ENCODE measurements around the gene BCAS3. TPM values are rescaled to one million over a fixed set of nuclear protein-coding genes. Genes with fewer than 3 reads are reported as not detected.

Gene BCAS3
- total RNA-seq, 2 experiments from 2014 or later, result 13.4 to 14.5 TPM

DNA sequence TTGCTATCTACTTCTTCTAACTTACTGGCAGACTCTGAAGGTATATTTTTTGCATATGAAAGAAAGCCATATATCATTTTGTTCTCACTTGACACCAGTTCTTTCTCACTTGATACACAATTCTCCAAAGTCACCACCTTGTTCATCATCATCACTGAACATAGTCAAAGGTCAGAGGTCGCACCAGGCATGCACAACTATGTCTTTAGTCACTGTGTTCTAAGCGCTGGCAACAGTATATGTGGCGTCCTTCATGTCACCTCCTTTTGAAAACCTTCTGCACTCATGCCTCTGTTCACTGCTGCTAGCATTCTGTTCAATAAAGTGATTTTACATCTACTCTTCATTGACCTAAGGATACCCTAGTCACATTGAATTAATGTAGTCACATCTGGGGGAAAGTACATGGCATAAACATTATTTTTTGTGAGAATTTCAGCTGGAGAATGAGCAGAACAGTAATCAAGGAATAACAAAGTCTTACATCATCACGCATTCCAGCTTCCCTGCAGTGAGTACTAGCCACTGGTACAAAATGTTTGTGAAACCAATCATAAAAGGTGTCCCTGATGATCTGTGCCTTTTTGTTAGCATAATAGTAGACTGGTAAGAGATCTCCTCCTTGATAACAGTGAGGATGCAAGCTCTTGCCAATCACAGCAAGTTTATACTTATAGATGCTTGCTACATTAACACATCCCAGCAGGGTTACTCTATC lies 754.1 kb downstream of the BCAS3 start:
- Histone ChIP-seq H3K4me2 (ENCODE audit: low read length) (no peak overlapping the region), H4K20me1 (ENCODE audit: insufficient read depth, low read length) (no peaks in the 10 kb centered on the region)
- BruUV-seq (replicated peaks), result no TSS peak

DNA sequence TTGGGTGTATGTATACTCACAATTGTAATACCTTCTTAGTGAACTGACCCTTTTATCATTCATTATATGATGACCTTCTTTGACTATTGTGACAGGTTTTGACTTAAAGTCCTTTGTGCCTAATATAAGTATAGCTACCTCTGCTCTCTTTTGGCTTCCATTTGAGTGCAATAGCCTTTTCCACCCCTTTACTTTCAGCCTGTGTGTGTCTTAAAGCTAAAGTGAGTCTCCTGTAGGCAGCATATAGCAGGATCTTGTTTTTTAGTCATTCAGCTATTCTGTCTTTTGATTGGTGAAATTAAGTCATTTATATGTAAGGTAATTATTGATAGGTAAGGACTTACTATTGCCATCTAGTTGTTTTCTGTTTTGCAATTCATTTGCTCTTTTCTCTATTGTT lies 758.6 kb downstream of the BCAS3 start:
- CTCF ChIA-PET (ENCODE audit: unreplicated experiment), result no interaction called here

More for the DNA sequence above, 754.1 kb downstream of the BCAS3 start:
- POLR2A ChIA-PET, result no interaction called here
- Histone ChIP-seq H3K27ac (ENCODE audit: low read depth, low read length, poor library complexity, severe bottlenecking) (no peak overlapping the region), H2AFZ (ENCODE audit: low read length) (no peak overlapping the region), H3K79me2 (ENCODE audit: insufficient read depth, low read depth, low read length) (no peaks in the 10 kb centered on the region), H3K4me1 (ENCODE audit: insufficient read depth, low read length, poor library complexity, severe bottlenecking) (no peaks in the 10 kb centered on the region), H3K36me3 (ENCODE audit: insufficient read depth, low read length) (no peaks in the 10 kb centered on the region), H3K9me3 (ENCODE audit: low read length) (no peaks in the 10 kb centered on the region), H3K9me2 (ENCODE audit: insufficient read depth, low read length) (no peaks in the 10 kb centered on the region), H3K4me3 (ENCODE audit: low read depth, low read length, poor library complexity, severe bottlenecking) (no peak overlapping the region)
- CTCF ChIA-PET (ENCODE audit: unreplicated experiment), result no interaction called here
- intact Hi-C loops (cut with micrococcal nuclease; ENCODE audit: unreplicated experiment), result no loop called here
- DNase-seq (ENCODE audit: low spot score), result no peak
- TF ChIP-seq, protein P1, sequence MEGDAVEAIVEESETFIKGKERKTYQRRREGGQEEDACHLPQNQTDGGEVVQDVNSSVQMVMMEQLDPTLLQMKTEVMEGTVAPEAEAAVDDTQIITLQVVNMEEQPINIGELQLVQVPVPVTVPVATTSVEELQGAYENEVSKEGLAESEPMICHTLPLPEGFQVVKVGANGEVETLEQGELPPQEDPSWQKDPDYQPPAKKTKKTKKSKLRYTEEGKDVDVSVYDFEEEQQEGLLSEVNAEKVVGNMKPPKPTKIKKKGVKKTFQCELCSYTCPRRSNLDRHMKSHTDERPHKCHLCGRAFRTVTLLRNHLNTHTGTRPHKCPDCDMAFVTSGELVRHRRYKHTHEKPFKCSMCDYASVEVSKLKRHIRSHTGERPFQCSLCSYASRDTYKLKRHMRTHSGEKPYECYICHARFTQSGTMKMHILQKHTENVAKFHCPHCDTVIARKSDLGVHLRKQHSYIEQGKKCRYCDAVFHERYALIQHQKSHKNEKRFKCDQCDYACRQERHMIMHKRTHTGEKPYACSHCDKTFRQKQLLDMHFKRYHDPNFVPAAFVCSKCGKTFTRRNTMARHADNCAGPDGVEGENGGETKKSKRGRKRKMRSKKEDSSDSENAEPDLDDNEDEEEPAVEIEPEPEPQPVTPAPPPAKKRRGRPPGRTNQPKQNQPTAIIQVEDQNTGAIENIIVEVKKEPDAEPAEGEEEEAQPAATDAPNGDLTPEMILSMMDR (conservative IDR thresholded peaks at IDR 0.05; ENCODE audit: low read length), result no peak
- no peak for TF ChIP-seq EZH2phosphoT487 (IDR thresholded peaks at IDR 0.05; ENCODE audit: borderline replicate concordance, low read depth, low read length)

More for the DNA sequence above, 758.6 kb downstream of the BCAS3 start:
- TF ChIP-seq EZH2phosphoT487 (IDR thresholded peaks at IDR 0.05; ENCODE audit: borderline replicate concordance, low read depth, low read length), result no peak
- TF ChIP-seq, protein P1 (conservative IDR thresholded peaks at IDR 0.05; ENCODE audit: low read length), result no peak
- Histone ChIP-seq H2AFZ (ENCODE audit: low read length) (no peak overlapping the region), H3K27ac (ENCODE audit: low read depth, low read length, poor library complexity, severe bottlenecking) (no peak overlapping the region), H3K9me3 (ENCODE audit: low read length) (no peaks in the 10 kb centered on the region), H3K4me1 (ENCODE audit: insufficient read depth, low read length, poor library complexity, severe bottlenecking) (no peaks in the 10 kb centered on the region), H3K4me2 (ENCODE audit: low read length) (no peak overlapping the region), H3K9me2 (ENCODE audit: insufficient read depth, low read length) (no peaks in the 10 kb centered on the region), H4K20me1 (ENCODE audit: insufficient read depth, low read length) (no peaks in the 10 kb centered on the region), H3K79me2 (ENCODE audit: insufficient read depth, low read depth, low read length) (no peaks in the 10 kb centered on the region), H3K36me3 (ENCODE audit: insufficient read depth, low read length) (no peaks in the 10 kb centered on the region), H3K4me3 (ENCODE audit: low read depth, low read length, poor library complexity, severe bottlenecking) (no peak overlapping the region)
- BruUV-seq (replicated peaks), result no TSS peak
- intact Hi-C loops (cut with micrococcal nuclease; ENCODE audit: unreplicated experiment), result no loop called here
- no peak for DNase-seq (ENCODE audit: low spot score)
- POLR2A ChIA-PET, result interaction anchor here (1.2 kb wide), 1 partner anchor 719 kb away, joined by 3 read pairs; no protein-coding TSS in a partner anchor
